Lung (tissue), 12 donors: Measurements from ENCODE around the gene AQP4. TPM values are rescaled to one million over a fixed set of nuclear protein-coding genes. Genes with fewer than 3 reads are reported as not detected.
A peak's percentile ranks its signal among the peaks of the same experiment; 100 is the strongest.

Experiments
- ATAC-seq: fragments of 200-7000 bp; cut with Tn5 transposase; one replicate; pipeline ENCODE4 v1.9.1; 2020; ENCODE audit warnings: moderate number of reproducible peaks; ENCODE audit not compliant: insufficient read depth, low FRiP score
- DNase-seq, 3 donors: peaks; one replicate each; pipeline ENCODE4 v3.0.0-alpha.2; 2013 to 2017
- H3K27ac ChIP-seq, 2 donors: one replicate each; pipeline ENCODE4 v1.5.1; 2013; ENCODE audit warnings: mild to moderate bottlenecking in 2 of 2, moderate library complexity in 2 of 2, control low read depth in 1 of 2, inconsistent platforms in 1 of 2, low read depth in 1 of 2, low read length in 1 of 2
- H3K27me3 ChIP-seq, 3 donors: one replicate each; pipeline ENCODE4 v1.5.1; 2013; ENCODE audit warnings: low read length in 2 of 3; ENCODE audit not compliant: control insufficient read depth in 3 of 3, insufficient read depth in 3 of 3
- H3K36me3 ChIP-seq, 4 donors: one replicate each; pipeline ENCODE4 v1.5.1; 2013; ENCODE audit warnings: low read length in 4 of 4, mild to moderate bottlenecking in 1 of 4, moderate library complexity in 1 of 4; ENCODE audit not compliant: control insufficient read depth in 4 of 4, insufficient read depth in 4 of 4
- H3K4me1 ChIP-seq, 5 donors: one replicate each; pipeline ENCODE4 v1.5.1; 2013; ENCODE audit warnings: low read length in 5 of 5, mild to moderate bottlenecking in 2 of 5, moderate library complexity in 1 of 5; ENCODE audit not compliant: control insufficient read depth in 5 of 5, insufficient read depth in 5 of 5
- H3K4me3 ChIP-seq: one replicate; pipeline ENCODE4 v1.5.1; 2013; ENCODE audit warnings: mild to moderate bottlenecking, control low read depth, moderate library complexity
- H3K9ac ChIP-seq, 2 donors: one replicate each; pipeline ENCODE4 v1.5.1; 2013; ENCODE audit warnings: low read length in 2 of 2, control low read depth in 1 of 2; ENCODE audit not compliant: insufficient read depth in 1 of 2
- H3K9me3 ChIP-seq, 4 donors: one replicate each; pipeline ENCODE4 v1.5.1; 2013; ENCODE audit warnings: low read length in 3 of 4, mild to moderate bottlenecking in 1 of 4, moderate library complexity in 1 of 4; ENCODE audit not compliant: control insufficient read depth in 4 of 4, insufficient read depth in 3 of 4
- CTCF ChIP-seq: IDR thresholded peaks from 2 replicates; pipeline ENCODE4 v1.5.1; 2012; ENCODE audit warnings: mild to moderate bottlenecking; ENCODE audit errors: control extremely low read depth, extremely low read depth
- WGBS, 2 donors: extraction: QIAGEN DNeasy Blood & Tissue Kit; methylation state at CpG; one replicate each; pipeline ENCODE4 v1.1.7; 2013; 5-methylcytosine and 5-hydroxymethylcytosine counted together
- polyA plus RNA-seq, 2 donors: library from polyadenylated mRNA; stranded (reverse); fragments of 200-250 nt; gene quantifications; one replicate each; pipeline ENCODE4 v1.2.1, GENCODE V29; 2013
- total RNA-seq, 2 donors: library from RNA; depleted of rRNA in 1 of 2; stranded (reverse); fragments of >200 nt in 1 of 2; gene quantifications; one replicate each; pipeline ENCODE4 v1.2.1, GENCODE V29; 2014 to 2021
- donor health status: control.
- donor health status: control.
- donor health status: Bipolar disorder and iron deficiency.
- donor health status: healthy.
- donor health status: DM: yes; HTN: yes; CAD: no.

Gene AQP4
- total and polyA plus RNA-seq, 4 donors: 49.5 to 490 (median 165) TPM

- Histone ChIP-seq H3K4me1 (no peaks in the 10 kb centered on the region), H3K9ac (no peak overlapping the region), H3K27me3 (no peaks in the 10 kb centered on the region), H3K4me3 (no peak overlapping the region), H3K9me3 (no peaks in the 10 kb centered on the region), H3K27ac (no peak overlapping the region), H3K36me3 (no peaks in the 10 kb centered on the region)
- no peak for TF ChIP-seq CTCF
- 44 to 53% methylated on average over 6 of the region's 6 CpGs for WGBS, 2 donors
- no peak for ATAC-seq
- peak in 1 of 3 donors; percentile 6 for DNase-seq
These were observed 28.5 kb upstream of the AQP4 start for GRCh38 chr18:26893996-26894395.

- H3K27me3 ChIP-seq: no peaks in the 10 kb centered on the region
- no peaks in the 10 kb centered on the region for H3K36me3 ChIP-seq
- no peaks in the 10 kb centered on the region for H3K9me3 ChIP-seq
- no peak overlapping the region for H3K4me3 ChIP-seq
- DNase-seq (no peak), ATAC-seq (no peak)
- TF ChIP-seq CTCF: no peak
- H3K4me1 ChIP-seq: no peaks in the 10 kb centered on the region
- no peak overlapping the region for H3K9ac ChIP-seq
- no peak overlapping the region for H3K27ac ChIP-seq
- WGBS, 2 donors: 97 to 98% methylated on average over 4 of the region's 4 CpGs
These were observed 22.8 kb upstream of the AQP4 start for GRCh38 chr18:26888259-26888658.

GRCh38 chr18:26875040-26875654 is 9.6 kb upstream of the AQP4 start:
- no peak overlapping the region for H3K9ac ChIP-seq
- 80 to 81% methylated on average over 2 of the region's 2 CpGs for WGBS, 2 donors
- TF ChIP-seq CTCF: no peak
- H3K4me3 ChIP-seq: no peak overlapping the region
- no peaks in the 10 kb centered on the region for H3K9me3 ChIP-seq
- no peaks in the 10 kb centered on the region for H3K4me1 ChIP-seq
- no peaks in the 10 kb centered on the region for H3K27me3 ChIP-seq
- no peaks in the 10 kb centered on the region for H3K36me3 ChIP-seq
- H3K27ac ChIP-seq: no peak overlapping the region
- no peak for DNase-seq
- no peak for ATAC-seq

GRCh38 chr18:26874283-26874682 is 8.8 kb upstream of the AQP4 start:
- DNase-seq: no peak
- Histone ChIP-seq H3K4me1 (no peaks in the 10 kb centered on the region), H3K9ac (no peak overlapping the region), H3K4me3 (no peak overlapping the region), H3K27me3 (no peaks in the 10 kb centered on the region), H3K27ac (no peak overlapping the region), H3K9me3 (no peaks in the 10 kb centered on the region), H3K36me3 (no peaks in the 10 kb centered on the region)
- TF ChIP-seq CTCF: no peak
- ATAC-seq: no peak
